K562 (cell line): ENCODE data around the gene ZNF502. TPM values are rescaled to one million over a fixed set of nuclear protein-coding genes. Genes with fewer than 3 reads are reported as not detected.

Experiments
- BACH1 ChIP-seq: fragments of 200-800 bp; sonication (Bioruptor generic); IDR thresholded peaks from 2 replicates; pipeline ENCODE4 v1.6.1; 2016; ENCODE audit warnings: missing genetic modification characterization, missing compliant biosample characterization
- CAMTA2 ChIP-seq: fragments of 250-450 bp; sonication (Bioruptor Pico); conservative IDR thresholded peaks from 2 replicates; pipeline ENCODE4 v1.5.1; 2022
- CXXC5 ChIP-seq: fragments of 250-450 bp; sonication (Bioruptor Pico); IDR thresholded peaks from 2 replicates; pipeline ENCODE4 v1.8.0; 2022; ENCODE audit warnings: inconsistent platforms, mild to moderate bottlenecking, moderate library complexity
- E2F4 ChIP-seq: sonication (generic); formaldehyde crosslinking; IDR thresholded peaks from 2 replicates; pipeline ENCODE4 v1.8.0; 2022; ENCODE audit warnings: mild to moderate bottlenecking, low read depth, missing genetic modification reagents
- ETS2 ChIP-seq: IDR thresholded peaks from 2 replicates; pipeline ENCODE4 v1.6.1; 2016; ENCODE audit warnings: borderline replicate concordance, missing genetic modification characterization, mild to moderate bottlenecking, moderate library complexity, missing compliant biosample characterization; ENCODE audit not compliant: poor library complexity, severe bottlenecking
- HEY1 ChIP-seq: fragments of 250-450 bp; sonication (Bioruptor Pico); IDR thresholded peaks from 2 replicates; pipeline ENCODE4 v1.5.0; 2020; ENCODE audit warnings: mild to moderate bottlenecking, moderate library complexity, borderline replicate concordance
- HNRNPH1 ChIP-seq: fragments of 200-400 bp; formaldehyde crosslinking; optimal IDR thresholded peaks from 2 replicates; pipeline ENCODE3; 2017; ENCODE audit warnings: low read depth, mild to moderate bottlenecking, low read length, moderate library complexity
- PHTF2 ChIP-seq: fragments of 250-450 bp; sonication (Bioruptor Pico); IDR thresholded peaks from 2 replicates; pipeline ENCODE4 v1.5.0; 2021; ENCODE audit warnings: mild to moderate bottlenecking
- PTBP1 ChIP-seq: fragments of 200-400 bp; formaldehyde crosslinking; IDR thresholded peaks from 2 replicates; pipeline ENCODE4 v1.6.1; 2017; ENCODE audit warnings: low read depth, low read length
- RFX5 ChIP-seq: IDR thresholded peaks from 2 replicates; pipeline ENCODE4 v1.6.1; 2011; ENCODE audit warnings: low read depth, mild to moderate bottlenecking, improper control_type of control experiment, low read length
- SNIP1 ChIP-seq: fragments of 450-650 bp; IDR thresholded peaks from 2 replicates; pipeline ENCODE4 v1.7.1; 2017; ENCODE audit warnings: low read depth, mild to moderate bottlenecking
- SRSF7 ChIP-seq: fragments of 200-400 bp; formaldehyde crosslinking; optimal IDR thresholded peaks from 2 replicates; pipeline ENCODE3; 2017; ENCODE audit warnings: mild to moderate bottlenecking, low read depth, low read length
- TARDBP ChIP-seq: fragments of 450-650 bp; IDR thresholded peaks from 2 replicates; pipeline ENCODE4 v1.6.1; 2016
- U2AF1 ChIP-seq: fragments of 200-400 bp; formaldehyde crosslinking; optimal IDR thresholded peaks from 2 replicates; pipeline ENCODE3; 2017; ENCODE audit warnings: mild to moderate bottlenecking, low read depth, low read length, moderate library complexity
- ZC3H4 ChIP-seq: sonication (generic); formaldehyde crosslinking; IDR thresholded peaks from 2 replicates; pipeline ENCODE4 v1.9.0; 2021; ENCODE audit warnings: missing genetic modification reagents, borderline replicate concordance
- ZNF41 ChIP-seq: fragments of 250-450 bp; sonication (Bioruptor Pico); conservative IDR thresholded peaks from 2 replicates; pipeline ENCODE4 v1.4.0; 2020; ENCODE audit warnings: mild to moderate bottlenecking
- ZNF586 ChIP-seq: fragments of 450-650 bp; formaldehyde crosslinking; conservative IDR thresholded peaks from 2 replicates; pipeline ENCODE4 v1.4.0; 2020; ENCODE audit warnings: mild to moderate bottlenecking, moderate library complexity
- polyA plus RNA-seq, 8 experiments: library from polyadenylated mRNA; depleted of rRNA in 4 of 8; stranded (reverse) in 5 of 8; unstranded in 3 of 8; fragments of >200 nt; fragmentation: Nextera tagmentation in 2 of 8; fragmentation: Illumina TruSeq in 1 of 8; extraction: Ambion mirVana in 2 of 8; extraction: Trizol in 1 of 8; gene quantifications; 2 replicates each; pipeline versions ENCODE4 v1.2.1 to v1.2.3, GENCODE V29; 2011 to 2014; ENCODE audit warnings: inconsistent platforms in 1 of 8, missing spikeins in 1 of 8
- total RNA-seq, 7 experiments: library from RNA; depleted of rRNA in 6 of 7; stranded (reverse); fragments of >200 nt in 6 of 7; fragmentation: Illumina TruSeq in 2 of 7; extraction: Trizol in 2 of 7; gene quantifications; 2 replicates each; pipeline versions ENCODE4 v1.2.1 to v1.2.3, GENCODE V29; 2011 to 2021; ENCODE audit warnings: low replicate concordance in 1 of 7
- TF ChIP-seq, protein P1 (sequence below): fragments of 250-450 bp; sonication (Bioruptor Pico); IDR thresholded peaks from 2 replicates; pipeline ENCODE4 v1.5.0; 2020; ENCODE audit warnings: mild to moderate bottlenecking, borderline replicate concordance
- TF ChIP-seq, protein P2 (sequence below), 2 experiments: fragments of 450-650 bp; IDR thresholded peaks; 2 replicates each; pipeline ENCODE4 v1.6.1; 2018; ENCODE audit warnings: mild to moderate bottlenecking in 2 of 2, low read depth in 1 of 2; ENCODE audit not compliant: partially characterized antibody in 2 of 2
- TF ChIP-seq, protein P3 (sequence below): fragments of 250-450 bp; sonication (Bioruptor Pico); IDR thresholded peaks from 2 replicates; pipeline ENCODE4 v1.4.0; 2020

Gene ZNF502
- total and polyA plus RNA-seq, 9 of the 15 experiments (the other 6 are each of a cell fraction or from before 2014, with no cell fraction given) = 0.38 to 0.98 (median 0.67) TPM

DNA sequence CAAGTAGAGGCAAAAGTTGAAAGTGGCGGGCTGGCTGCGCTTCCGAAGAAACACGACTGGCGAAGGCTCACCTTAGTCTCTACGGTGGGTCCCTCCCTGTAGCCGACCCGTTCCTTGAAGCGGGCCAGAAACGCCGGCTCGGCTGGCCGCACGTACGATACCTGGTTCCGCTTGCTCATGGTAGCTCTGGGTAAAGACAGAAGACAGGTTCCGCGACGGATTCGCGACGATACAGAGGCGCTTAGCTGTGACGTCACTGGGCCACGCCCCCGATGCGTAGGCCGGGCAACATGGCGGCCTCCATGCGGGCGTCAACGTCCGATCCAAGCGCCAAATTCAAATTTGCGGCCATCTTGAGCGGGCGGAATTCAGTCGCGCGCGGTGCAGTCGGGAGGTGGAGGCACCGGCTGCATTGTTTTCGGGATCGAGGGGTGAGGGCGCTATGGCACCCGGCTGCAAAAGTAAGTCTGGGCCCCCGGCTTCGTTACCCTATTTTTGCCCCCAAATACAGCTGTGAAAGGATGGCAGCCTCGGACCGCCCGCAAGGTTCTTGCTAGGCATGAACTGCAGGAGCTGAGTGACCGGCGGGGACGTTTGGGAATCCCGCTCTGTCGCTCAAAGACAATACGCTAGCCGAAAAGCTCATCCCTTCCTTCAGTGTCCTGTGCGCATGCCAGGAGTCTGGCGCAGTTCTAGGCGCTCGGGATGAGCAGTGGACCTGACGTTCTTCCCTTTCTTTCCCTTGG, 49.1 kb downstream of the ZNF502 start, which contains the start of the genes KIAA1143 and KIF15 (continued):
- no peak for TF ChIP-seq ZNF41 (CRISPR knock-in tag)
- TF ChIP-seq RFX5 = peak; percentile 70; the same call in 1 of the 2 replicates
- TF ChIP-seq BACH1 (tag) = peak; percentile 96
- no peak for TF ChIP-seq SRSF7
- TF ChIP-seq PTBP1 = no peak
- TF ChIP-seq, protein P1, sequence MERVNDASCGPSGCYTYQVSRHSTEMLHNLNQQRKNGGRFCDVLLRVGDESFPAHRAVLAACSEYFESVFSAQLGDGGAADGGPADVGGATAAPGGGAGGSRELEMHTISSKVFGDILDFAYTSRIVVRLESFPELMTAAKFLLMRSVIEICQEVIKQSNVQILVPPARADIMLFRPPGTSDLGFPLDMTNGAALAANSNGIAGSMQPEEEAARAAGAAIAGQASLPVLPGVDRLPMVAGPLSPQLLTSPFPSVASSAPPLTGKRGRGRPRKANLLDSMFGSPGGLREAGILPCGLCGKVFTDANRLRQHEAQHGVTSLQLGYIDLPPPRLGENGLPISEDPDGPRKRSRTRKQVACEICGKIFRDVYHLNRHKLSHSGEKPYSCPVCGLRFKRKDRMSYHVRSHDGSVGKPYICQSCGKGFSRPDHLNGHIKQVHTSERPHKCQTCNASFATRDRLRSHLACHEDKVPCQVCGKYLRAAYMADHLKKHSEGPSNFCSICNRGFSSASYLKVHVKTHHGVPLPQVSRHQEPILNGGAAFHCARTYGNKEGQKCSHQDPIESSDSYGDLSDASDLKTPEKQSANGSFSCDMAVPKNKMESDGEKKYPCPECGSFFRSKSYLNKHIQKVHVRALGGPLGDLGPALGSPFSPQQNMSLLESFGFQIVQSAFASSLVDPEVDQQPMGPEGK (CRISPR knock-in tag) = no peak
- TF ChIP-seq, protein P2, sequence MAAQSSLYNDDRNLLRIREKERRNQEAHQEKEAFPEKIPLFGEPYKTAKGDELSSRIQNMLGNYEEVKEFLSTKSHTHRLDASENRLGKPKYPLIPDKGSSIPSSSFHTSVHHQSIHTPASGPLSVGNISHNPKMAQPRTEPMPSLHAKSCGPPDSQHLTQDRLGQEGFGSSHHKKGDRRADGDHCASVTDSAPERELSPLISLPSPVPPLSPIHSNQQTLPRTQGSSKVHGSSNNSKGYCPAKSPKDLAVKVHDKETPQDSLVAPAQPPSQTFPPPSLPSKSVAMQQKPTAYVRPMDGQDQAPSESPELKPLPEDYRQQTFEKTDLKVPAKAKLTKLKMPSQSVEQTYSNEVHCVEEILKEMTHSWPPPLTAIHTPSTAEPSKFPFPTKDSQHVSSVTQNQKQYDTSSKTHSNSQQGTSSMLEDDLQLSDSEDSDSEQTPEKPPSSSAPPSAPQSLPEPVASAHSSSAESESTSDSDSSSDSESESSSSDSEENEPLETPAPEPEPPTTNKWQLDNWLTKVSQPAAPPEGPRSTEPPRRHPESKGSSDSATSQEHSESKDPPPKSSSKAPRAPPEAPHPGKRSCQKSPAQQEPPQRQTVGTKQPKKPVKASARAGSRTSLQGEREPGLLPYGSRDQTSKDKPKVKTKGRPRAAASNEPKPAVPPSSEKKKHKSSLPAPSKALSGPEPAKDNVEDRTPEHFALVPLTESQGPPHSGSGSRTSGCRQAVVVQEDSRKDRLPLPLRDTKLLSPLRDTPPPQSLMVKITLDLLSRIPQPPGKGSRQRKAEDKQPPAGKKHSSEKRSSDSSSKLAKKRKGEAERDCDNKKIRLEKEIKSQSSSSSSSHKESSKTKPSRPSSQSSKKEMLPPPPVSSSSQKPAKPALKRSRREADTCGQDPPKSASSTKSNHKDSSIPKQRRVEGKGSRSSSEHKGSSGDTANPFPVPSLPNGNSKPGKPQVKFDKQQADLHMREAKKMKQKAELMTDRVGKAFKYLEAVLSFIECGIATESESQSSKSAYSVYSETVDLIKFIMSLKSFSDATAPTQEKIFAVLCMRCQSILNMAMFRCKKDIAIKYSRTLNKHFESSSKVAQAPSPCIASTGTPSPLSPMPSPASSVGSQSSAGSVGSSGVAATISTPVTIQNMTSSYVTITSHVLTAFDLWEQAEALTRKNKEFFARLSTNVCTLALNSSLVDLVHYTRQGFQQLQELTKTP (IDR thresholded peaks at IDR 0.05; ENCODE audit: low read depth in 1 of 2, partially characterized antibody in 2 of 2) = no peak
- no peak for TF ChIP-seq SNIP1
- no peak for TF ChIP-seq U2AF1
- no peak for TF ChIP-seq HEY1 (CRISPR knock-in tag)
- TF ChIP-seq HNRNPH1 = no peak
- peak; percentile 100 for TF ChIP-seq E2F4 (CRISPR knock-in tag)
- no peak for TF ChIP-seq ZNF586 (CRISPR knock-in tag)
- no peak for TF ChIP-seq ZC3H4 (CRISPR knock-in tag)
- no peak for TF ChIP-seq ETS2 (tag)
- no peak for TF ChIP-seq CAMTA2 (CRISPR knock-in tag)
- TF ChIP-seq TARDBP = peak; percentile 61
- TF ChIP-seq CXXC5 (CRISPR knock-in tag) = peak; percentile 100
- TF ChIP-seq, protein P3, sequence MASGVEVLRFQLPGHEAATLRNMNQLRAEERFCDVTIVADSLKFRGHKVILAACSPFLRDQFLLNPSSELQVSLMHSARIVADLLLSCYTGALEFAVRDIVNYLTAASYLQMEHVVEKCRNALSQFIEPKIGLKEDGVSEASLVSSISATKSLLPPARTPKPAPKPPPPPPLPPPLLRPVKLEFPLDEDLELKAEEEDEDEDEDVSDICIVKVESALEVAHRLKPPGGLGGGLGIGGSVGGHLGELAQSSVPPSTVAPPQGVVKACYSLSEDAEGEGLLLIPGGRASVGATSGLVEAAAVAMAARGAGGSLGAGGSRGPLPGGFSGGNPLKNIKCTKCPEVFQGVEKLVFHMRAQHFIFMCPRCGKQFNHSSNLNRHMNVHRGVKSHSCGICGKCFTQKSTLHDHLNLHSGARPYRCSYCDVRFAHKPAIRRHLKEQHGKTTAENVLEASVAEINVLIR = peak; percentile 99
- no peak for TF ChIP-seq PHTF2
